Measurements from ENCODE around the gene TAB2. TPM values are rescaled to one million over a fixed set of nuclear protein-coding genes. Genes with fewer than 3 reads are reported as not detected.

Gene TAB2
- total and polyA plus RNA-seq, 2 experiments from 2014 or later: 19.8 to 59.2 TPM

DNA sequence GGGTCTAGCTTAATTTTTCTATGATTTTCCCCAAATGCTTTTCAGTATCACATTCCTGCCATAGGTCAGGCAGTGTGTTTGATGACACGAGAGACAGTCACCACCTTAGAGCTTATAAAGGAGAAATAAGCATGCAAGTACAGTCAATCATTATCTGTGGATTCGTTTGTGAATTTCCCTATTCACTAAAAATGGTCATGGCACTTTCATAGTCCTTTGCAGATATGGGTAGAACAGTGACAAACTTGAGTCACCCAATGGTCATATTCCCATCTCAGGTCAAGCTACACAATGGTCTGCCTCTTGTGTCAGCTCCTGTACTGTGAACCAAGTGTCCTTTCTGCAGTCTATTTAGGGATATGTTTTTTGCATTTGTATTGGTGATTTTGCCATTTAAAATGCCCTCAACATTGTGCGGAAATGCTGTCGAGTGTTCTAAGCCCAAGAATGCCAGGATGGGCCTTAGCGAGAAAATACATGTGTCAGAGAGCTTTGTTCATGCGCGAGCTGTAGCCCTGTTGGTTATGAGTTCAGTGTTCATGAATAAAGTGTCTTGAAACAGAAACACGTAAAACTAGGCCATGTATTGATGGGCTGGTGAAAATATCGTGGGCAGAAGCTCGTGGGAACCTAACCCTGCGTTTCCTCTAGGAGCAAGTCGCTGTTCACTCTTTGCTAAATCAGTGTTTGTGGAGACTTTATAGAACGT is 102.3 kb downstream of the TAB2 start:
- peaks cover 9% of the 10 kb centered on the region for H3K4me1 ChIP-seq (ENCODE audit: insufficient read depth)
- no peaks in the 10 kb centered on the region for H3K9me2 ChIP-seq (ENCODE audit: insufficient read depth)
- no peaks in the 10 kb centered on the region for H3K36me3 Mint-ChIP-seq (ENCODE audit: low read depth)
- H2AFZ ChIP-seq: no peak overlapping the region
- H3K4me3 Mint-ChIP-seq: no peak overlapping the region
- no peaks in the 10 kb centered on the region; the same call in 2 of the 3 replicates for H3K9me3 Mint-ChIP-seq
- H3K79me2 ChIP-seq (replicated peaks; ENCODE audit: insufficient read depth): no peaks in the 10 kb centered on the region
- no peak for TF ChIP-seq ZNF331 (CRISPR knock-in tag; IDR thresholded peaks at IDR 0.05; ENCODE audit: low read depth)
- TF ChIP-seq, protein P1, sequence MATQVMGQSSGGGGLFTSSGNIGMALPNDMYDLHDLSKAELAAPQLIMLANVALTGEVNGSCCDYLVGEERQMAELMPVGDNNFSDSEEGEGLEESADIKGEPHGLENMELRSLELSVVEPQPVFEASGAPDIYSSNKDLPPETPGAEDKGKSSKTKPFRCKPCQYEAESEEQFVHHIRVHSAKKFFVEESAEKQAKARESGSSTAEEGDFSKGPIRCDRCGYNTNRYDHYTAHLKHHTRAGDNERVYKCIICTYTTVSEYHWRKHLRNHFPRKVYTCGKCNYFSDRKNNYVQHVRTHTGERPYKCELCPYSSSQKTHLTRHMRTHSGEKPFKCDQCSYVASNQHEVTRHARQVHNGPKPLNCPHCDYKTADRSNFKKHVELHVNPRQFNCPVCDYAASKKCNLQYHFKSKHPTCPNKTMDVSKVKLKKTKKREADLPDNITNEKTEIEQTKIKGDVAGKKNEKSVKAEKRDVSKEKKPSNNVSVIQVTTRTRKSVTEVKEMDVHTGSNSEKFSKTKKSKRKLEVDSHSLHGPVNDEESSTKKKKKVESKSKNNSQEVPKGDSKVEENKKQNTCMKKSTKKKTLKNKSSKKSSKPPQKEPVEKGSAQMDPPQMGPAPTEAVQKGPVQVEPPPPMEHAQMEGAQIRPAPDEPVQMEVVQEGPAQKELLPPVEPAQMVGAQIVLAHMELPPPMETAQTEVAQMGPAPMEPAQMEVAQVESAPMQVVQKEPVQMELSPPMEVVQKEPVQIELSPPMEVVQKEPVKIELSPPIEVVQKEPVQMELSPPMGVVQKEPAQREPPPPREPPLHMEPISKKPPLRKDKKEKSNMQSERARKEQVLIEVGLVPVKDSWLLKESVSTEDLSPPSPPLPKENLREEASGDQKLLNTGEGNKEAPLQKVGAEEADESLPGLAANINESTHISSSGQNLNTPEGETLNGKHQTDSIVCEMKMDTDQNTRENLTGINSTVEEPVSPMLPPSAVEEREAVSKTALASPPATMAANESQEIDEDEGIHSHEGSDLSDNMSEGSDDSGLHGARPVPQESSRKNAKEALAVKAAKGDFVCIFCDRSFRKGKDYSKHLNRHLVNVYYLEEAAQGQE (IDR thresholded peaks at IDR 0.05; ENCODE audit: unreplicated experiment): no peak
- TF ChIP-seq NANOG (IDR thresholded peaks at IDR 0.05; ENCODE audit: borderline replicate concordance): no peak
- TF ChIP-seq, protein P2, sequence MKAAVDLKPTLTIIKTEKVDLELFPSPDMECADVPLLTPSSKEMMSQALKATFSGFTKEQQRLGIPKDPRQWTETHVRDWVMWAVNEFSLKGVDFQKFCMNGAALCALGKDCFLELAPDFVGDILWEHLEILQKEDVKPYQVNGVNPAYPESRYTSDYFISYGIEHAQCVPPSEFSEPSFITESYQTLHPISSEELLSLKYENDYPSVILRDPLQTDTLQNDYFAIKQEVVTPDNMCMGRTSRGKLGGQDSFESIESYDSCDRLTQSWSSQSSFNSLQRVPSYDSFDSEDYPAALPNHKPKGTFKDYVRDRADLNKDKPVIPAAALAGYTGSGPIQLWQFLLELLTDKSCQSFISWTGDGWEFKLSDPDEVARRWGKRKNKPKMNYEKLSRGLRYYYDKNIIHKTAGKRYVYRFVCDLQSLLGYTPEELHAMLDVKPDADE (IDR thresholded peaks at IDR 0.05): no peak
- TF ChIP-seq STAT1 (IDR thresholded peaks at IDR 0.05; ENCODE audit: unreplicated experiment): no peak
- no peak for TF ChIP-seq ZNF114 (CRISPR knock-in tag; IDR thresholded peaks at IDR 0.05)
- no peak for TF ChIP-seq EZH2 (IDR thresholded peaks at IDR 0.05; ENCODE audit: low read depth, unreplicated experiment)
- TF ChIP-seq, protein P3, sequence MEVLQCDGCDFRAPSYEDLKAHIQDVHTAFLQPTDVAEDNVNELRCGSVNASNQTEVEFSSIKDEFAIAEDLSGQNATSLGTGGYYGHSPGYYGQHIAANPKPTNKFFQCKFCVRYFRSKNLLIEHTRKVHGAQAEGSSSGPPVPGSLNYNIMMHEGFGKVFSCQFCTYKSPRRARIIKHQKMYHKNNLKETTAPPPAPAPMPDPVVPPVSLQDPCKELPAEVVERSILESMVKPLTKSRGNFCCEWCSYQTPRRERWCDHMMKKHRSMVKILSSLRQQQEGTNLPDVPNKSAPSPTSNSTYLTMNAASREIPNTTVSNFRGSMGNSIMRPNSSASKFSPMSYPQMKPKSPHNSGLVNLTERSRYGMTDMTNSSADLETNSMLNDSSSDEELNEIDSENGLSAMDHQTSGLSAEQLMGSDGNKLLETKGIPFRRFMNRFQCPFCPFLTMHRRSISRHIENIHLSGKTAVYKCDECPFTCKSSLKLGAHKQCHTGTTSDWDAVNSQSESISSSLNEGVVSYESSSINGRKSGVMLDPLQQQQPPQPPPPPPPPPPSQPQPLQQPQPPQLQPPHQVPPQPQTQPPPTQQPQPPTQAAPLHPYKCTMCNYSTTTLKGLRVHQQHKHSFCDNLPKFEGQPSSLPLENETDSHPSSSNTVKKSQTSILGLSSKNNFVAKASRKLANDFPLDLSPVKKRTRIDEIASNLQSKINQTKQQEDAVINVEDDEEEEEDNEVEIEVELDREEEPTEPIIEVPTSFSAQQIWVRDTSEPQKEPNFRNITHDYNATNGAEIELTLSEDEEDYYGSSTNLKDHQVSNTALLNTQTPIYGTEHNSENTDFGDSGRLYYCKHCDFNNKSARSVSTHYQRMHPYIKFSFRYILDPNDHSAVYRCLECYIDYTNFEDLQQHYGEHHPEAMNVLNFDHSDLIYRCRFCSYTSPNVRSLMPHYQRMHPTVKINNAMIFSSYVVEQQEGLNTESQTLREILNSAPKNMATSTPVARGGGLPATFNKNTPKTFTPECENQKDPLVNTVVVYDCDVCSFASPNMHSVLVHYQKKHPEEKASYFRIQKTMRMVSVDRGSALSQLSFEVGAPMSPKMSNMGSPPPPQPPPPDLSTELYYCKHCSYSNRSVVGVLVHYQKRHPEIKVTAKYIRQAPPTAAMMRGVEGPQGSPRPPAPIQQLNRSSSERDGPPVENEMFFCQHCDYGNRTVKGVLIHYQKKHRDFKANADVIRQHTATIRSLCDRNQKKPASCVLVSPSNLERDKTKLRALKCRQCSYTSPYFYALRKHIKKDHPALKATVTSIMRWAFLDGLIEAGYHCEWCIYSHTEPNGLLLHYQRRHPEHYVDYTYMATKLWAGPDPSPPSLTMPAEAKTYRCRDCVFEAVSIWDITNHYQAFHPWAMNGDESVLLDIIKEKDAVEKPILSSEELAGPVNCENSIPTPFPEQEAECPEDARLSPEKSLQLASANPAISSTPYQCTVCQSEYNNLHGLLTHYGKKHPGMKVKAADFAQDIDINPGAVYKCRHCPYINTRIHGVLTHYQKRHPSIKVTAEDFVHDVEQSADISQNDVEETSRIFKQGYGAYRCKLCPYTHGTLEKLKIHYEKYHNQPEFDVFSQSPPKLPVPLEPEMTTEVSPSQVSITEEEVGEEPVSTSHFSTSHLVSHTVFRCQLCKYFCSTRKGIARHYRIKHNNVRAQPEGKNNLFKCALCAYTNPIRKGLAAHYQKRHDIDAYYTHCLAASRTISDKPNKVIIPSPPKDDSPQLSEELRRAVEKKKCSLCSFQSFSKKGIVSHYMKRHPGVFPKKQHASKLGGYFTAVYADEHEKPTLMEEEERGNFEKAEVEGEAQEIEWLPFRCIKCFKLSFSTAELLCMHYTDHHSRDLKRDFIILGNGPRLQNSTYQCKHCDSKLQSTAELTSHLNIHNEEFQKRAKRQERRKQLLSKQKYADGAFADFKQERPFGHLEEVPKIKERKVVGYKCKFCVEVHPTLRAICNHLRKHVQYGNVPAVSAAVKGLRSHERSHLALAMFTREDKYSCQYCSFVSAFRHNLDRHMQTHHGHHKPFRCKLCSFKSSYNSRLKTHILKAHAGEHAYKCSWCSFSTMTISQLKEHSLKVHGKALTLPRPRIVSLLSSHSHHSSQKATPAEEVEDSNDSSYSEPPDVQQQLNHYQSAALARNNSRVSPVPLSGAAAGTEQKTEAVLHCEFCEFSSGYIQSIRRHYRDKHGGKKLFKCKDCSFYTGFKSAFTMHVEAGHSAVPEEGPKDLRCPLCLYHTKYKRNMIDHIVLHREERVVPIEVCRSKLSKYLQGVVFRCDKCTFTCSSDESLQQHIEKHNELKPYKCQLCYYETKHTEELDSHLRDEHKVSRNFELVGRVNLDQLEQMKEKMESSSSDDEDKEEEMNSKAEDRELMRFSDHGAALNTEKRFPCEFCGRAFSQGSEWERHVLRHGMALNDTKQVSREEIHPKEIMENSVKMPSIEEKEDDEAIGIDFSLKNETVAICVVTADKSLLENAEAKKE (CRISPR knock-in tag; IDR thresholded peaks at IDR 0.05): no peak
- TF ChIP-seq POLR2AphosphoS5 (IDR thresholded peaks at IDR 0.05; ENCODE audit: low read depth): no peak
- TF ChIP-seq JUNB (IDR thresholded peaks at IDR 0.05; ENCODE audit: unreplicated experiment): no peak
- TF ChIP-seq EZH2phosphoT487 (IDR thresholded peaks at IDR 0.05; ENCODE audit: unreplicated experiment): no peak
- TF ChIP-seq, protein P4, sequence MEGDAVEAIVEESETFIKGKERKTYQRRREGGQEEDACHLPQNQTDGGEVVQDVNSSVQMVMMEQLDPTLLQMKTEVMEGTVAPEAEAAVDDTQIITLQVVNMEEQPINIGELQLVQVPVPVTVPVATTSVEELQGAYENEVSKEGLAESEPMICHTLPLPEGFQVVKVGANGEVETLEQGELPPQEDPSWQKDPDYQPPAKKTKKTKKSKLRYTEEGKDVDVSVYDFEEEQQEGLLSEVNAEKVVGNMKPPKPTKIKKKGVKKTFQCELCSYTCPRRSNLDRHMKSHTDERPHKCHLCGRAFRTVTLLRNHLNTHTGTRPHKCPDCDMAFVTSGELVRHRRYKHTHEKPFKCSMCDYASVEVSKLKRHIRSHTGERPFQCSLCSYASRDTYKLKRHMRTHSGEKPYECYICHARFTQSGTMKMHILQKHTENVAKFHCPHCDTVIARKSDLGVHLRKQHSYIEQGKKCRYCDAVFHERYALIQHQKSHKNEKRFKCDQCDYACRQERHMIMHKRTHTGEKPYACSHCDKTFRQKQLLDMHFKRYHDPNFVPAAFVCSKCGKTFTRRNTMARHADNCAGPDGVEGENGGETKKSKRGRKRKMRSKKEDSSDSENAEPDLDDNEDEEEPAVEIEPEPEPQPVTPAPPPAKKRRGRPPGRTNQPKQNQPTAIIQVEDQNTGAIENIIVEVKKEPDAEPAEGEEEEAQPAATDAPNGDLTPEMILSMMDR (conservative IDR thresholded peaks at IDR 0.05; ENCODE audit: low read depth in 2 of 2): no peak
- TF ChIP-seq CREB1 (CRISPR knock-in tag; IDR thresholded peaks at IDR 0.05; ENCODE audit: low read depth): no peak
- DNase-seq (ENCODE audit: low spot score) (no peak), ATAC-seq (no peak)
- H3K27me3 ChIP-seq (ENCODE audit: insufficient read depth): no peaks in the 10 kb centered on the region
- H3F3A ChIP-seq (replicated peaks; ENCODE audit: low read depth): no peaks in the 10 kb centered on the region
- no peak overlapping the region for H3K4me2 ChIP-seq
- no peak overlapping the region for H3K27ac Mint-ChIP-seq
- H3K27me3 Mint-ChIP-seq (ENCODE audit: insufficient read depth, low read depth, poor library complexity): peaks cover 2% of the 10 kb centered on the region
- H4K20me1 ChIP-seq (replicated peaks; ENCODE audit: insufficient read depth): no peaks in the 10 kb centered on the region
- no peak overlapping the region for H3K27ac ChIP-seq (ENCODE audit: low read depth)
- H3K36me3 ChIP-seq (ENCODE audit: insufficient read depth): no peaks in the 10 kb centered on the region
- peaks cover 15% of the 10 kb centered on the region for H3K4me1 Mint-ChIP-seq
- no peak overlapping the region for H3K4me3 ChIP-seq
